GM18909 (cell line): Measurements from ENCODE around the gene BMP2.
A peak's percentile ranks its signal among the peaks of the same experiment; 100 is the strongest.

ENCODE experiments used
- ATAC-seq: cut with Tn5 transposase; IDR thresholded peaks from one replicate; pipeline ENCODE4 v1.9.1; 2021; ENCODE audit warnings: mild to moderate bottlenecking; ENCODE audit not compliant: unreplicated experiment, poor library complexity

The BMP2 gene

DNA sequence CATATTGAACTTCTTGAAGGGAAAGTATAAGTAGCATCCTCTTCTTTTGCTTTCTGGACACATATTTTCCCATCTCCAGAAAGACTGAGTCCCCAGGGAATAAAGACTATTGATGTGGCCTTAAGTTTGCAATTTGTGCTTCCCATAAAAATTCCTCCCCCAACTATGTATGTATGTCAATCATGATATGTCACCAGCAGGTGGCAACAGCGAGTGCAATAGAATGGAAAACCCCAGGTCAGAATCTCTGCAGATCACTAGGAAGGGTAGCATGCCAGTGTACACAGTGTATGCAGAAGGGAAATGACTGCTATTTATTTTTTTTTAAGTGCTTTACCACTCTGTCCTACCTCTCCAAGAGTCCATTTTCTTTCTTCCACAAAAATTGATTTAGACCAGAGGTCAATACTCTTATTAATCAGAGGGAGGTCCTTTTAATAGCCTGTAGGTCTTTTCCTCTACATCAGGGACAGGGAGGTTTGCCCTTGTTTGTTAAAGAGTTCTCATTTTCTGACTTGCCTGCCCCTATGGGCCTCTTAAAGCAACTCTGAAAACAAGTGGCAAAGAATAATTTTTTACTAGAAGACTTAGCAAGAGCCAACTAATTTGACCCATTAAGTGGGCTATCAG lies 61.4 kb downstream of the BMP2 start:
- ATAC-seq, result peak; percentile 92

DNA sequence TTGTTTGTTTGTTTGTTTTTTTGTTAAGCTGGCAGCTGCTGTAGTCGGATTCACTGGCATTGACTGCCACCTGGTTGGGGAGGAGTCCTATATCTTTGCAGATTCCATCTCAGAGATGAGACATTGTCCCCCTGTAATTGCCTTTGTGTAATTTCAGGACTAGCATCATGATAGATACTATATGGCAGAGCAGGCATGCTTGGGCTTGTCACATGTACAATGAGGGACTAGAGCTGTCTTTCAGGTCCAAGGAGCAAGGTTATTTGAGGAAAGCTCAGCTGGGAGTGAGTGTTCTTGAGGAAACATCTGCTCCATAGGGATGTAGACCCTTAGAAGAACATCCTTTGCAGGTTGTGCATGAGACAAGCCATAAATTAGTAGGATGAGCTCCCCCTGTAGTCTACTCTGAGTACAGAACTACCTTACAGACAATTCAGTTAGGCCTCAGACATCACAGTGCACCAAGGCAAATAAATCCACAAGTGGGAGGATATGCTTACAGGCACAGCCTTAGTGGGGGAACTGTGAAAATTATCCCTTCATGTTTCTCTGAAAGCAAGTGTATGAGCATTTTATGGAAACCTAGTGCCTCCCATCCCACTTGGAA lies 62.1 kb downstream of the BMP2 start:
- ATAC-seq, result no peak
